GM18517 (cell line): Measurements from ENCODE around the gene LENEP.

ENCODE experiments used
- ATAC-seq: cut with Tn5 transposase; IDR thresholded peaks from one replicate; pipeline ENCODE4 v1.9.1; 2021; ENCODE audit warnings: mild to moderate bottlenecking, moderate library complexity; ENCODE audit not compliant: unreplicated experiment

LENEP gene

DNA sequence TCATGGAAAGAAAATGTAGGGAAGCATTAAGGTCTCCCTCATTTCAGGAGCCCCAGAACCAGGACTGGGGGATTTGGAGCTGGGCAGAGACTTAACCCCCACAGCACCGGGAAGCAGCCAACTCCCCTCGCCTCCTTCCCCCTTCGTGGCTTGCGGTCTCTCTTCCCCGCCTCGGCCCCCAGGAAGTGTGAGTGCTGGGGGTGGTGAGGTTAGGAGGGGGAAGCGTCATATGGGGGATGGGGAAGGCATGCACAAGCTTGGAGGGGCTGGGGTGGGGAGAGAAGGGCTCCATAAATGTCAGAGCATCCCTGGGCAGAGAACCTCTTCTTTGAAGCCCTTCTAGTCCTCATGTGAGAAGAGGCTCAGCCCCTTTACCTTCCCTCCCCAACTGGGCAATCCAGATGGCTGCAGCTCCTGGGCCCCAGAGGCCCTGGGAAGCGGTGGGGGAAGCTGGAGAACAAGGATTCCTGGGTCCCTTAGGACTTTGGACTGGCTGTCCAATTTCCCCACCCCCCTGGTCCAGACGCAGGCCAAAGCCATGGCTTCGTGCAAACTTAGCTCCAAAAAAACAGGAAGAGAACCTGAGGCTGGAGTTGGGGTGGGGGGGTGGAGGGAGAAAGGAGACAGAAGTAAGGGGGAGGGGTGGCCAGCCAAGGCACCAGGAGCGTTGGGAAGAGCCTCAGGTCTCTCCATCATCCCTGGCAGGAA lies 17.0 kb downstream of the LENEP start:
- no peak for ATAC-seq

DNA sequence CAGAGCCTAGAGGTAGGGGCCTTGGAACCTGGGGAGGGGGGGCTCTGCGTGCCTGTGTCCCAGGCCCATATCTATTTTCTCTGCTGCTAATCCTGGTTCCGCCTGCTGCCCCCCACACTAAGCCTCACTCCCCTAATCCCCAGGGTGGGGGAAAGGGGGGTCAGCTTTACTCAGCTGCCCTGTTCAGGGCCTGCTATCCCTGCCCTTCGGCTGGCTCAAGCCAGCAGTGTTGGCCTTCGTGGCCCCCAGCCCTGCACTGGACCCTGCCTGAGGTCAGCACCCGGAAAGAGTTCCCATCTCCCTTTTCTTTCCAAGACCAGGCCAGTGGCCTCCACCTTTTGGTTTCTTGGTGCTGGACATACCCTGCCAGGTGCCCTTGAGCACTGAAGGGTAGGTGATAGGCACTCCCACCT lies 17.6 kb downstream of the LENEP start:
- ATAC-seq: no peak

DNA sequence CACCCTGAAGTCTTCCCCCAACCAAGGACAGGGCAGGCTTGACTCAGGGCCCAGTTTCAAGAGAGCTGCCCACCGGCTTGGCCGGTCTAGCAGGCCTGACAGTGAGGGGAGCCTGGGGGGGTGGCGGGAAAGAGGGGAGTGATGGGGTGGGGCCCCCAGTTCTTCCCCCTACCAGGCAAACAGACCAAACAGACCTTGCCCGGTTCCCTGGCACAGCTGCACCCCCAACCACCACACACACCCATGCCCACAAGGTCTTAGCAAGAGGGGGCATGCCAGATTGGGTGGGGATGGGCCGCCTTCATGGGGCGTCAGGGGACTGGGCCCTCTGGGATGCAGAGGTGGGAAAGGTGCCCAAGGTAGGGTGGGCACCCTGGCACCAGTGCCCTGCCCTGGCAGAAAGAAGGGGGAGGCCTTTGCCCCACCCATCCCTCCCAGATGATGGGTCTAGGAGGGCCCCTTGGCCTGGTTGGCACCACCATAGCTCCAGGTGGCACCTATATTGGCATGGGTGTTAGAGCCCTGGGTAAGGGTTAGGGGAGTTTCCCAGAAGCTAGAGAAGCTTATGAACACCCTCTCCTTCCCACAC lies 18.1 kb downstream of the LENEP start:
- no peak for ATAC-seq

DNA sequence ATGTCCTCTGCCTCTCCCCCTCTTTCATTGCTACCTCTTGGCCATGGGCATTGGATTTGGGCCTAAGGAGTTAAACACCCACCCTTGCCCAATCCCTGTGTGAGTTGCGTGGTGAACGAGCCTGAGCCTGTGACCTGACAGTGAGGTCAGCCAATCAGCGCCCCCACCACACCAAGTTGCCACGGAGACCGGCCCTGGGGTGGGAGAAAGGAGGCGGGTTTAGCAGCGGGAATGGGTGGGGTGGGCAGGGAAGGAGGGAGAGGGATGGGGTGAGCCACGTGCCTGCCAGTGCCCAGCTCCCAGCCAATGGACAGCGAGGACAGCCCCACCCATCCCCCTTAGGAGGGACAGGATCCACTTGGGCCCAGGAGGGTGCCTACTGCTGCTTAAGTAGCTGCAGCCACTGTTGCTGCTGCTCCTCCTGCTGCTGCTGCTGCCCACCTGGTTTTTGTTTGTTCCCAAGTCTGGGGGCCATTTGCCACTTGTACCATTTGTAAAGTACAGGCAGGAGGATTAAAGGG lies 18.7 kb downstream of the LENEP start:
- no peak for ATAC-seq

DNA sequence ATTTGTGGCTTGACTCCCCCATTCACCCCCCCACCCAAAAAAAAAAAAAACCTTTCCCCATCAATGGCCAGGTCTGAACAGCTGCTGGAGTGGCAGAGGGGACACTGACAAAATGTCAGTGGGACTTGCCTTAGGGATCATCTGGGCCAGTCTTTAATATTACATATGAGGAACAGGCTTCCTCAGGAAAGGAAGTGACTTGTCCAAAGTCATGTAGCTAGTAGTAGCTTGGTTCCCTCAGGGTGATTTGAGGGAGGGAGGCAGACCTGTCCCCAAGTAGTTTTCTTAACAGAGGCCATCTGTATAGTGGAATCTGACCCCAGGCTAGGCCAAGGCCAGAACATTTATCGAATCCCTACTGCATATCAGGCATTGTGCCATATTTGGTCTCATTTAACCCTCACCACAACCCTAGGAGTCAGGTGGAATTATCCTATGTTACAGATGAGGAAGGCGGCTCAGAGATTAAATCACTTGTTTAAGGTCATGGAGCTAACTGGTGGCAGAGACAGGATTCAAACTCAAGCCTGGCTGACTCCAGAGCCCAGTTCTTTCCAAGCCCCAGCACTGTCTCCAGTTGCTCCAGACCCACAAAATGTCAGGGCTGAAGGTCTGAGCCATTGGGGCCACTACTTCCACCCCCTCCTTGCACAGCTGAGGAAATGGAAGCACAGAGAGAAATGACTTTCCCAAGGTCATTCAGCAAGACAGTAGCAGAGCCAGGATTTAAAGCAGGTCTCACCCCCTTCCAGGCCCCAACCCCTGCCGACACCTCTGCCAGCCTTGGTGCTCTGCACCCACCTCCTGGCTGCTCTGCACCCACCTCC lies 19.6 kb downstream of the LENEP start:
- no peak for ATAC-seq

DNA sequence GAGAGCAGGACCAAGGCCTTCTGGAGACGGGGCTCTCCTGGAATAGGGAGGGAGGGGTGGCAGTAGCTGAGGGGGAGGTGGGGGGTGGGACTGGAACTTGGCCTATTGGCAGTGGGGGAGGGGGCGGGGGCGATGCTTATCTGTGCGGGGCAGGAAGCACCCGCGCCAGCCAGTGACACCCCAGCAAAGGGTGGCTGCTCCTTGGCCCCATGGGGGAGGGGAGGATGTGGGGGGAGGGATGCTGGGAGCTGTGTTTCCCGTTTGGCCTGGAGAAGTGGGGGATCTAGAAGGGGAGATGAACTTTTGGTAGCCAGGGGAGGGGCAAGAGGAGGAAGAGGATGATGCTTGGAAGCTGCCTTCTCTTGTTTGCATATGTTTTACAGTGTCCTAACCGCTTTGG lies 20.2 kb downstream of the LENEP start:
- no peak for ATAC-seq

DNA sequence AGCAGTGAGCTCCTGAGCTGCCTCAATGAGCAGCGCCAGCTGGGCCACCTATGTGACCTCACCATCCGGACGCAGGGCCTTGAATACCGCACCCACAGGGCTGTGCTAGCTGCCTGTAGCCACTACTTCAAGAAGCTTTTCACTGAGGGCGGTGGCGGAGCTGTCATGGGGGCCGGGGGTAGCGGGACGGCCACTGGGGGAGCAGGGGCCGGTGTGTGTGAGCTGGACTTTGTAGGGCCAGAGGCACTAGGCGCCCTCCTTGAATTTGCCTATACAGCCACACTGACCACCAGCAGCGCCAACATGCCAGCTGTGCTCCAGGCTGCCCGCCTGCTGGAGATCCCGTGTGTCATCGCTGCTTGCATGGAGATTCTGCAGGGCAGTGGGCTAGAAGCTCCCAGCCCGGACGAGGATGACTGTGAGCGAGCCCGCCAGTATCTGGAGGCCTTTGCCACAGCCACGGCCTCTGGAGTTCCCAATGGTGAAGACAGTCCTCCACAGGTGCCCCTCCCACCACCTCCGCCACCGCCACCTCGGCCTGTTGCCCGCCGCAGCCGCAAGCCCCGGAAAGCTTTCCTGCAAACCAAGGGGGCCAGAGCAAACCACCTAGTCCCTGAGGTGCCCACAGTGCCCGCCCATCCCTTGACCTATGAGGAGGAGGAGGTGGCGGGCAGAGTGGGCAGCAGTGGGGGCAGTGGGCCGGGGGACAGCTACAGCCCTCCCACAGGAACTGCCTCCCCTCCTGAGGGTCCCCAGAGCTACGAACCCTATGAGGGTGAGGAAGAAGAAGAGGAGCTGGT lies 21.5 kb downstream of the LENEP start:
- no peak for ATAC-seq

DNA sequence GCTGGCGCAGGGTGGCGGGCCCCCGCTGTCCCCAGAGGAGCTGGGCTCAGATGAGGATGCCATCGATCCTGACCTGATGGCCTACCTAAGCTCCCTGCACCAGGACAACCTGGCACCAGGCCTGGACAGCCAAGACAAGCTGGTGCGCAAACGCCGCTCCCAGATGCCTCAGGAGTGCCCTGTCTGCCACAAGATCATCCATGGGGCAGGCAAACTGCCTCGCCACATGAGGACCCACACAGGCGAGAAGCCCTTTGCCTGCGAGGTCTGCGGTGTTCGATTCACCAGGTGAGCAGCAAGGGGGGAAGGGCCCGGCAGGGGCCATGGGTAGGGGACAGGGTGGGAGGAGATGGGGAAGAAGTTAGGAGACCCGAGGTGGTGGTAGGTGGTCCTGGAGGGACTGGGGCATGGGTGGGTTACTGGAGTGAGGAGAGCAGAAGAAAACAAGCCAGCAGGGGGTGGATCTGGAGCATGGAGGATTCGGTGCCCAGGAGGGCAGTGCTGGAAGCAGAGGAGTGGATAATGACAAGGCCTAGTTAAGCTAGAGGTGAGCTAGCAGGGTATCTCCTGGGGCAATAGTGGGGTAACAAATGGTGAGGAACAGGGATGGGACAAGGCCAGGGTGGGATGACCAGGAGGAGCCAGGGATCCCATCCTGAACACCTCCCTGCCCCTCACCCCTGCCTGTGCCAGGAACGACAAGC lies 22.3 kb downstream of the LENEP start:
- no peak for ATAC-seq

DNA sequence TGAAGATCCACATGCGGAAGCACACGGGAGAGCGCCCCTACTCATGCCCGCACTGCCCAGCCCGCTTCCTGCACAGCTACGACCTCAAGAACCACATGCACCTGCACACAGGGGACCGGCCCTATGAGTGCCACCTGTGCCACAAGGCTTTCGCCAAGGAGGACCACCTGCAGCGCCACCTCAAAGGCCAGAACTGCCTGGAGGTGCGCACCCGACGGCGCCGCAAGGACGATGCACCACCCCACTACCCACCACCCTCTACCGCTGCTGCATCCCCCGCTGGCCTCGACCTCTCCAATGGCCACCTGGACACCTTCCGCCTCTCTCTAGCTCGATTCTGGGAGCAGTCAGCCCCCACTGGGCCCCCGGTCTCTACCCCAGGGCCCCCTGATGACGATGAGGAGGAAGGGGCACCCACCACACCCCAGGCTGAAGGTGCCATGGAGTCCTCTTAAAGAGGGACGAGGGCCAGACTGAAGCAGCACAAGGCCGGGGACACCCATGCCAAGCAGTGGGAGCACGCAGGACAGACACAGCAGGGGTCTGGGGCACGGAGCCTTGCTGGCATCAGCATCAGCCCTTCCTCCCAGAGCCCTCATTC lies 22.9 kb downstream of the LENEP start:
- no peak for ATAC-seq

DNA sequence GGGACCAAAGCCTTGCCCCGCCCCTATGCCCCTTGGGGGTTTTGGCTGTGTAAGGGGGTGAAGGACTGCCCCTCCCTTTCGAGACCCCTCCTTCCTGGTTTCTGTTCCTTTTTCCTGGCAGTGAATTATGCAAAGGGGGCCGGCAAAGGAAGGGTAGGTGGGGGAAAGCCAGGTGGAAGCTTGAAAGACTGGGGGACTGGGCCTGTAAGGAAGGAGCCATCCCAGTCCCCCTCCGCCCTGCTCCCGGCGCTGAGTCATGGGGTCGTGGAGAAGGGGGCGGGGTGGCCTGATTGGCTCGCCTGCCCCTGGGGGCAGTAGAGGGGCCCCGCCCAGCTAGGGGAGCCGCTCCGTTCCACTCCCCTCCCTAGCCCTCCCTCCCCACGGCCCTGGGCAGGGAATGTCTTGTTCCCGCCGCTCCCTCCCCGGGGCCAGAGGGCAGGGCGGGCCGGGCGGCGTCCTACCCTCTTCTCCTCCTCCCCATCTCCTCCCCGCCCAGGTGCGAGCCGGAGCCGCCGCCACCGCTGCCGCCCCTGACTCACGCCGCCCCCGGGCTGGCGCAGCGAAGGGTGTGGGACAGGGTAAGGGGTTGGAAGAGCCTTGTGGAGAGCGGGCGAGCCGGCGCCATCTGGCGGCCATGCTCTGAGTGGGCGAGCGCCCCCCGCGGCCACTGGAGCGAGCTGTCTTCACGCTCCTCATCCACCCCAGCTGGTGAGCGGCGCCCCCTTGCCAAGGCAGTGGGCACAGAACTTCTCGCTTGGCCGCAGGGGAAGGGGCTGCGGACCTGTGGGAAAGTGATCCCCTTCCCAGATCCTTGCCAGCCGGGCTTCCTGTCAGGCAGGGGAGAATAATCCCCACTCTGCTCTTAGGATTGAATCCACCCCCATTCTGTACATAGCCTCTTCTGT lies 23.9 kb downstream of the LENEP start:
- ATAC-seq: peak; percentile 83

DNA sequence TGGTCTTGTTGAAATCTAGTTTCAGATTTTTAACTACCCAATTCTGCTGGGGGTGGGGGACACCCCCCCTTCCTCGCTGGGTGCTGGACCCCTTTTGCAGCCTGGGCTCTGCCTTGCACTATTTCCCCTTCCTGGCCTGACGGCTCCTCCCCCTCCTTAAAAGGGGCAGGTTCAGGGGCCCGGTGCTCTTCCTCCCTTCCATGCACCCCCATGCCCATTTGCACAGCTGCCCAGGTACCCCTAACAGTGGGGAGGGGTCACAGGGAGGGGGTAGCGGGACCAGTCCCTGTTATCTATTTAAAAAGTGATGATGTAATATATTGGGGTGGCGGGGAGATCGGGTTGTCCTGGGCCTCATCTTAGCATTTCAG lies 24.5 kb downstream of the LENEP start:
- ATAC-seq: no peak

DNA sequence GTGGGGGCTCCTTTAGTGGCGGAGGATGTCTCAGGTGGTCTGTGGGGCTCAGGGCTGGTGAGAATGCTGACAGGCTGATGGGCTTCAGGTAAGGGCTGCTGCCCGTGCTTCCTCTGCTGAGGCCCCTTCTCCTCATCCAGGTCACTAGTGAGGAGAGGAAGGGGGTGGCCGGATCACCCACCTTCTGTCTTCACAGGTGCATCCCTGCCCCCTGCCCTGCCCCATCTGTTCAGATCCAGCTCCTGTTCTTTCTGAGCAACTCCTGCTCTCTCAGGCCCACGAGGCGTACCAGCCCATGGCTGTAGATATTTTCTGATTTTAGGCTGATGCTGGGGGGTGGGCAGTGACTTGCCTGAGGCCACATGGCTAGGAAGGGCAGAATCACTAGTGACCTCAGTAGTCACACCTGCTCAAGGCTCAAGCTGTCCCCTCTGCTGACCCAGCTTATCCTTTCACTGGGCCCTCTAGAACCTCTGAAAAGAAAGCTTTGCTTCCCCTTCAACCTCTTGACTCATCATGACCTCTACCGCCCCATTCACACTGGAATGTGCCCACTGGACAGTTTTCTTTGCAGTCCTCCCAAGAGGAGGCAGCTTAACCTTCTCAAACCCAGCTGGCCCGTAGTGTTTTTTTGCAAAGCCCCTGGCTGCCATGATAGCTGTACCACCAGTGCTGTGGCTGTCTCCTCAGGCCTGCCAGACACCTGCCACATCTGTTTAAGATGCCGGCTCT lies 25.4 kb downstream of the LENEP start:
- no peak for ATAC-seq

DNA sequence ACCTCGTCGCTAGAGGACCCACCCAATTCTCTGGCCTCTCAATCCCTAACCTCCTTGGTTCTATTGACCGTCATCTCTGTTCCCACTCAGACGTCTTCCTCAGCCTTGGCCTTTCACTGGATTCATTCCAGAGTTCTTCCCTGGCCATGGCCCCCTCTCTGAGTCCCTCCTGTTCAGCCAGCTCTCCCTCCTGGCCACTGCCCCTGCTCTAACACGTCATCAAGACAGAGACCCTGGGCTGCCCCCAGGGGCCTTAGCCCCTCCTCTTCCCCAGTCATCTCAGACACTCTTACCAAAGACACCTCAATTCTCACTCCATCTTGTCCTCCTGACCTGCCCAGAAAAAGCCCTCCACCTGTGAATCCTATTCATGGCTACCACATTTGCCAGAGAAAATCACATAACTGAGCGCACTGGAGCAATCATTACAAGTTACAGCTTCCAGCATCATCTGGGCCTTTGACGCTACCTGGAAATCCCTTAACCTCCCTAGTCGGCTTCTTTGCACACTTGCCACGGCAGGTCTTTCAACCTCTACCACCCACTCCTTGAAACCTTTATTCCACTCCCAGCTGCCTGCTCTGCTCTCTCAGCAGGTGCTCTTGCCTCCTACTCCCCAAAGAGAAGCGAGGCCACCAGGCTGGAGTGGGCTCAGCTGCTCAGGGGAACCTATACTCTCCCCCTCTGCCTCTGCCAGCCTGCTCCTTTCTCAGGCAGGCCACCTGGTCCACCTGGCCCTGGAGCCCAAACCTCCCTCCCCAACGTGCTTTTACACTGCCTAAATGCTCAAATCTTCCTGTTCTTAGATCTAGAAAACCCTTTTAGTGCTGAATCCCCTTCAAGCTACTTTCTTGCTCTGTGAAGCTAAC lies 26.2 kb downstream of the LENEP start:
- ATAC-seq: no peak

DNA sequence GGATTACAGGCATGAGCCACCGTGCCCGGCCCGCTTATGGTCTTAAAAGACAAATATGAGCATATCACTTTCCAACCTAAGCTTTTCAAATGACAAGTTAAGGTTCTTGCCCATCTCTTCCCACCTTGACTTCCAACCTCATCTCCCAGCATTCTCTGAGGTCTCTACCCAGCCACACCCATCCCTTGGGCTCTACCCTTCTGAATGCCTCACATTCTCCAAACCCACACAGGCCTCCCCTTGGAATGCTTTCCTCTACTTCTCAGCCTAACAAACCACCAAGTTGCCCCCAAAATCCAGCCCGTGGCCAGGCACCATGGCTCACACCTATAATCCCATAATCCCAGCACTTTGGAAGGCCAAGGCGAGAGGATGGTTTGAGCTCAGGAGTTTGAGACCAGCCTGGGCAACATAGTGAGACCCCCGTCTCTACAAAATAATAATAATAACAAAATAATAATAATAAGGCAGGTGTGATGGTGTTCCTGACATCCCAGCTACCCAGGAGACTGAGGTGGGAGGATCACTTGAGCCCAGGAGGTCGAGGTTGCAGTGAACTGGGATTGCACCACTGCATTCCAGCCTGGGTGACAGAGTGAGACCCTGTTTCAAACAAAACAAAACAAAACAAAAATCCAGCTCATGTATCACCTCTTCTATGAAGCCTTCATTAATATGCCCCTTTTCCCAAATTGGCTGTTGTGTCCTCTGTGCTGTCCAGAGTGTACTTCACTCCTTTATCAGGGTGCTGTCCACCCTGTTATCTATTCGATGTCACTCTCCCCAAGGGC lies 28.9 kb downstream of the LENEP start:
- ATAC-seq: no peak

DNA sequence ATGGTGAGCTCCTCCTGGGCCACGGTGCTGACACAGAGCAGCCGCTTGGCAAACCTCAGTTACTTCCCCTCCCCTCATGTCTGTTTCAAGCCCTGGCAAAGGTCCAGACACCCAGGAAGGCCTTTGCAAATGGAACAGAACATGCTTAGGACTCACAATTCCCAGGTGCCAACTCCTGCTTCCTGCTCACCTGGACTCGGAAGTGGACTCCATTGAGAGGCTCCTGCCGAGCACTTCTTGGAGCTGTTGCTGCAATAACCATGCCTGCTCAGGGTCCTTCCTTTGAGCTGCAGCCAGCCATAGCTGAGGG lies 29.5 kb downstream of the LENEP start:
- ATAC-seq: no peak

DNA sequence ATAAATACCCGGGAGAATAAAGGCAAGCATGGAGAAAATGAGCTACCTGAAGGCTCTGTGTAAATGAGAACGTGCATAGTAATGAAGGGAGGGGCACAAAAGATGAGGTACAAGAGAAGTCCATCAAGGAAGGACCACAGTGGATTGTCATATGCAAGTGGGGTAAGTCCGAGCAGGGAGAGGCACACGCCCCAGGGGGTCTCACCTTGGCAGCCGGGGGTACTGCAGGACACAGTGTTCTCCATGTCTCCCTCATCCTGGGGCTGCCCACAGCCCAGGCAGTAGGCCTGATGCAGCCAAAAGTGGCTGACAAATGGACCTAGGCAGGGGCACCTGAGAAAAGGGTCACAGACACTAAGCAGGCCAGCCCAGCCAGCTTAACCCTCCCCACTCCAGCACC lies 30.2 kb downstream of the LENEP start:
- ATAC-seq: no peak

DNA sequence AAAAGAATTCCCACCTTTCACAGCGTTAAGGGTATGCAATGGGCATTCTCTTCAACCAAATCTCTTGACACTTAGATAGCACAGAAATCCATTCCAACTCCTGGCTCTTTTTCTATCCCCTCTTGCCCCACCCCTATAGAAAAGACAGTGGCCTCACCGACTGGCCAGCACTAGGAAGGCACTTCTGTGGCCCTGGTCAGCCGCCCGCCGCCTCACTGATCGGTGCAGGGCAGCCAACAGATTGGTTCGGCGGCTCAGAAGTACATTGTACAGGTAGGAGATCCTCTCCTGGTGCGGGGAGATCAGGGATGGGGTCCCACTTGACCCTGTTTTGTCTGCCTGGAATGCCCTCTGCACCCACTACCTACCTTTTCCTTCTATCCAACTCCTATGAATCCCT lies 30.9 kb downstream of the LENEP start:
- ATAC-seq: no peak
